ENCODE measurements around the gene FMN2.

- TF ChIP-seq, protein P1, sequence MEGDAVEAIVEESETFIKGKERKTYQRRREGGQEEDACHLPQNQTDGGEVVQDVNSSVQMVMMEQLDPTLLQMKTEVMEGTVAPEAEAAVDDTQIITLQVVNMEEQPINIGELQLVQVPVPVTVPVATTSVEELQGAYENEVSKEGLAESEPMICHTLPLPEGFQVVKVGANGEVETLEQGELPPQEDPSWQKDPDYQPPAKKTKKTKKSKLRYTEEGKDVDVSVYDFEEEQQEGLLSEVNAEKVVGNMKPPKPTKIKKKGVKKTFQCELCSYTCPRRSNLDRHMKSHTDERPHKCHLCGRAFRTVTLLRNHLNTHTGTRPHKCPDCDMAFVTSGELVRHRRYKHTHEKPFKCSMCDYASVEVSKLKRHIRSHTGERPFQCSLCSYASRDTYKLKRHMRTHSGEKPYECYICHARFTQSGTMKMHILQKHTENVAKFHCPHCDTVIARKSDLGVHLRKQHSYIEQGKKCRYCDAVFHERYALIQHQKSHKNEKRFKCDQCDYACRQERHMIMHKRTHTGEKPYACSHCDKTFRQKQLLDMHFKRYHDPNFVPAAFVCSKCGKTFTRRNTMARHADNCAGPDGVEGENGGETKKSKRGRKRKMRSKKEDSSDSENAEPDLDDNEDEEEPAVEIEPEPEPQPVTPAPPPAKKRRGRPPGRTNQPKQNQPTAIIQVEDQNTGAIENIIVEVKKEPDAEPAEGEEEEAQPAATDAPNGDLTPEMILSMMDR (IDR thresholded peaks at IDR 0.05; ENCODE audit: low read depth, low read length, poor library complexity, severe bottlenecking), result no peak
- no peak for TF ChIP-seq EZH2phosphoT487 (IDR thresholded peaks at IDR 0.05; ENCODE audit: borderline replicate concordance, low read length)
Measured at GRCh38 chr1:240522122-240522822, 430.6 kb downstream of the FMN2 start.

Measured in DOHH2 (cell line).